ENCODE measurements around the gene SLC23A1.
"Not testable (repeated sequence)": the region's sequence is repeated elsewhere in the genome, so short reads cannot be mapped to it uniquely, and the experiment has no call there.

Gene SLC23A1

GRCh38 chr5:139389701-139390638 is 6.9 kb upstream of the SLC23A1 start, which contains the start of gene MZB1:
Gene MZB1 (minus strand): TSS chr5:139389913. CDS start chr5:139389856, 57 bp downstream.
- peak; percentile 43 to 53 for DNase-seq (ENCODE audit: low read depth in 2 of 2)

- DNase-seq (ENCODE audit: low read depth in 2 of 2) = no peak
Observed at GRCh38 chr5:139388198-139388821, 5.2 kb upstream of the SLC23A1 start.

DNA sequence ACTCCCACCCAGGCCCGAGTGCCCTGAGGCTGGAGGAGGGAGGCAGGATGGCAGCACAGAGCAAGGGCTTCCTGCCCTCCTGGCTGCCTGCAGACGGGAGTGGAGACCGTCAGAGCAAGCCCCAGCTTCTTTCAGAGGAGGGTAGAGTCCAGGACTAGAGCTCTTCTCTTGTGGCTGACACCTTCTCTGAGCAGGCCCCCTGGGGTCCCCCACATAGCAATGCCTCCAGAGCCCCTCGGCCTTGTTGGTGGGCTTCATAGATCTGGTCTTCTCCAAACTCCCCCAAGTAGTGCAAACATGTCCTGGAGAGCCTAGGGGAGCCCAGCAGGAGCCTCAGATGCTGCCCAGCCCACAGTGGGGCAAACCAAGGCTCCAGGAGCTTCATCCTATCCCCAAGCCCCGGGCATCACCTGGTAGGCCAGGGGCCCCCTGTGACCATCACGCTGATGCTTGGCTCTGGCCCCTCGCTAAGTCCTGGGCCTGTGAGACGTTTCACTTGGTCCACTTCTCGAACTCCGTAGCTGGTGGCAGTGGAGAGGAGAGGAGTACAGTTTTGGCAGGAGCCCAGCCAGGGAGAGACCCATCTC is 4.6 kb upstream of the SLC23A1 start:
- DNase-seq (ENCODE audit: low read depth in 2 of 2) = no peak

GRCh38 chr5:139386956-139387355 is 3.9 kb upstream of the SLC23A1 start:
- DNase-seq (ENCODE audit: low read depth in 2 of 2) = not testable (repeated sequence)

DNA sequence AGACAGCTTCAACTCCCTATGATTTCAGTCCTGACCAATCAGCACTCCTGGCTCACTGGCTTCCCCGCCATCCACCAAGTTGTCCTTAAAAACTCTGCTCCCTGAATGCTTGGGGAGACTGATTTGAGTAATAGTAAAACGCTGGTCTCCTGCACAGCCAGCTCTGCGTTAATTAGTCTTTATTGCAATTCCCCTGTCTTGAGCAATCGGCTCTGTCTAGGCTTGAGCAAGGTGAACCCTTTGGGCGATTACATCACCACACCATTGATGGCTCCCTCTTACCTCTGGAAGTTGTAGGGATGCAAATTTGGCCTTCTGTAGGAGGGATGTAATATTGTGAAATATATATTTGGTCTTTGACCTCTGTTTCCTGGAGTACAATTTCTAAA is 2.9 kb upstream of the SLC23A1 start:
- no peak for DNase-seq (ENCODE audit: low read depth in 2 of 2)

- DNase-seq (ENCODE audit: low read depth in 2 of 2) = no peak
Observed at GRCh38 chr5:139385061-139386049, 2.3 kb upstream of the SLC23A1 start.

- DNase-seq (ENCODE audit: low read depth in 2 of 2) = no peak
Observed at GRCh38 chr5:139384591-139385051, 1.5 kb upstream of the SLC23A1 start.

DNA sequence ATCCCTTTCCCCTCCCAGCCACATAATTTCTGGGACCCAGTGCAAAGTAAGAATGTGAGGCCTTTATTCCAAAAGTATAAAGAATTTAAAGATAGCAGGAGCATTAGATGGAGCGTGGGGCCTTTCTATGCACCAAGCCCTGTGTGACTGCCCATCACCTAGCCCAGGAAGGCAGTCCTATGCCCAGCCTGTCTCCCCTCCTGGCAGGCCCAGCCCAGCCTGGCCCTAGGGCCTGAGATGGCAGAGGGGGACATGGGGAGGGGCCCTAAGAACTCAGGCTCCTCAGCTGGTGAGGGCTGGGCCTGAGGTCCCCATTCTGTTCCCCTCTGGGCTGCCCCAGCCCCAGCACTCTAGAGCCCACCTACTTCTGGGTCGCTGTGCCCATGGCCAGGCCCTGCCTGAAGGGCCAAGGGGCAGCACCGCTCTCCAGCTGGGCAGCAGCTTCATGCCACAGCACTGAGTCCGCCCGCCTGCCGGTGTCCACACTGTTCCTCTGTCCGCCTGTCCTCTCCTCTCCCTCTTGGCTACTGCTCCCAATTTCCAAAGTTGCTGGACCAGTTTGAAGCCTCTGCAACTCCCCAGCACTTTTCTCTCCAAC is 995 bp upstream of the SLC23A1 start:
- DNase-seq (ENCODE audit: low read depth in 2 of 2) = no peak

DNA sequence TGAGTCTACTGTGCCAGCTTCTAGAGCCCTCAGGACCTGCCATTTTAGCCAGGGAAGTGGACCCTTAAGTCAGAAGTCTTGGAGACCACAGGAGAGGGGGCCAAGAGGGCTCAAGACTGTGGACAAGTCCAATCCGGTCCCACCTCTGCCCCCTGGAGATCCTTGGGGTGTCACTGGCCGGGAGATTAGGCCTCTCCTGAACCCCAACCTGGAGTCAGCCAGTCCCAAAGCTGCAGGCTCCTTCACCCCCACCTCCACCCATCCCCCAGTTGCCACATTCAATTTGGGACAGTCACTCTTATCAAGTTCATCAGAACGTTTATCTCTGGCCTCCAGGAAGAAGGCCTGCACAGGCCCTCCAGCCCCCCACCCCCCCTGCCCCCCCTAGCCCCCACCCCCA is 290 bp downstream of the SLC23A1 start:
- DNase-seq (ENCODE audit: low read depth in 2 of 2) = no peak

DNA sequence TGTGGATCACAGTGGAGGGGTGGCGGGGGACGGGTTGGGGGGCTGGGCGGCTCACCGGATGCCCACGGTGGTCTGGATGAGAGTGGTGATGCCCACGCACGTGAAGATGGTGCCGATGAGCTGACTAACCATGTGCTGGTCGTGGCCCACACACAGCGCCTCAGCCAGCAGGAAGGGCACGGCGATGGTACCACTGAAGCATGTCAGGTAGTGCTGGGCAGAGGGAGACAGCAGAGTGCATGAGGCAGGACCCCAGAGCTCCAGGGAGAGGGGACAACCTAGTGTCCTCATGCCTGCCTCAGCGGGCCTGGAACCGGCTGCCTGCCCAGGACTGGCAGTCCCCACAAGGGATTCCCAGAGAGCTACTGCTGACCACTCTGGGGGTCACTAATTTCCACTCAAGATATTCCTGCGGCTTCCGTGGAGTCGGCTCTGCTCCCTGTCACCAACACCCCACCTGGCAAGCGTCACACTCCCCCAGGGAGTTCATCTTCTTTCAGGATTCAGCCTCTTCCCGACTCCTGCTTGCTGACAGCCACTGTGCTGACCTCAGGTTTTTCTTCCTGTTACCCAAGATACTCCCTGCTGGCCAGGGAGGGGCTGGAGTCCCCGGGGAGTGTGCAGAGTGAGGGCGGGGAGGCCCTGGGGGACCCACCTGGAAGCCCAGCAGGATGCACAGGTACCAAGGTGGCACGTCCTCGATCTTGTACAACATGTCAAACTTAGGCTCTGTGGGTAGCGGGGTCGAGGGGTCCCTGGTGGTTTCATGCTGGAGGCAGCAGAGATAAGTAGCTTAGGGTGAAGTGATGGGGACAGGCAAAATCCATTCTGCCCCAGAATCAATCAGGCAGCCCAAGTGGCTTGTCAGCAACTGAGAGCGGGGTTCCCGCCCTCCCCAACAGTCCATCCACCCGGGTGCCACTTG is 998 bp downstream of the SLC23A1 start:
- no peak for DNase-seq (ENCODE audit: low read depth in 2 of 2)

DNA sequence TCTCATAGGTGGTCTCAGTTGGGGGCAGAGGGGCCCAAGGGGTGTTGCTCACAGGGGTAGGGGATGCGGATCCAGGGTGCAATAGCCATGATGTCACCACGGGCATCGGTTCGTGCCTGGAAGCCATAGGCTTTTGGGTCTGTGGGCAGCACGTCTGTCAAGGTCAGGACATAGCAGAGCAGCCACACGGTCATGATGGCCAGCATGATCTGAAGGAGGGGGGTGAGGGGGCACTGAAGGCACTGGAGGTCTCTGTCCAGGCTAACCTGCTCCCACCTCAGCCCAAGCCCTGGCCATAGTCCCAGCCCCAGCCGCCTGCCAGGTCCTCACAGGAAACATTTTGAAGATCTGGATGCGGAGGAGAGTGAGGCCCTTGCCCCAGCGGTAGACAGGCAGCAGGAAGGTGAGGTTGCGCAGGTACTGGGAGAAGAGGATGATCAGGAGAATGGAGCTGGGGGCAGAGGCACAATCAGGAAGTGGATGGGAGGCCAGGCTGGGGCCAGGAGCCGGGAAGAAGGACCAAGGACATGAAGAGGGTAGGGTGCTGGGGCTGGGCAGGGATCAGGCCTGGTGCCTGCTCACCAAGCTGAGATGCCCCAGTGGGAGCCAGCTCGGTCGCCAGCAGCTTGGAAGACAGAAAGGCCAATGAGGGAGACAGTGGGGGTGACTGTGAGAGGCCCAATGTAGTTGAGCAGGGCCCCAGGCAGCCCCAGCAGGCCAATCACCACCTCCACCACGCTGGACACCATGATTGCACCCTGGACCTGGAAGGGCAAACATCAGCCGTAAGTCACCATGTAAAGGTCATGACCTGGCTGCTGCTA is 3.3 kb downstream of the SLC23A1 start:
- no peak for DNase-seq (ENCODE audit: low read depth in 2 of 2)

DNA sequence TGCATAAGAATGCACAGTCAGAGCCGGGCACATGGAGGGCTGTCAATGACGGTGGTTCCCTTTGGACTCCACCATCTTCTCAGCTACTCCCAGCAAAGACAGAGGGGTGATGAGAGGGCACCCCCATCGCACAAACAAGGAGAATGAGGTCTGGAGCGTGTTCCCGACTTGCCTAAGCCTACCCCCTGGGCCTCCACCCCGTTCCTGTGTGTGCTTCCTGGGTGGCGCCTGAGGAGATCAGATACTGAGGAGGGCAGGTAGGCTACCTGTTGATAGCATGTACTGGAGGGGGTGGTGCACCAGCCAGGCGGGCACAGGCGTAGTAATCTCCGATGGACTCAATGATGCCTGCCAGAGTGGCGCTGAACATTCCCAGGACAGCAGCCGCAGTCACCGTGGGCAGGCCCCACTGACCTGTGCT is 4.1 kb downstream of the SLC23A1 start:
- DNase-seq (ENCODE audit: low read depth in 2 of 2) = no peak

DNA sequence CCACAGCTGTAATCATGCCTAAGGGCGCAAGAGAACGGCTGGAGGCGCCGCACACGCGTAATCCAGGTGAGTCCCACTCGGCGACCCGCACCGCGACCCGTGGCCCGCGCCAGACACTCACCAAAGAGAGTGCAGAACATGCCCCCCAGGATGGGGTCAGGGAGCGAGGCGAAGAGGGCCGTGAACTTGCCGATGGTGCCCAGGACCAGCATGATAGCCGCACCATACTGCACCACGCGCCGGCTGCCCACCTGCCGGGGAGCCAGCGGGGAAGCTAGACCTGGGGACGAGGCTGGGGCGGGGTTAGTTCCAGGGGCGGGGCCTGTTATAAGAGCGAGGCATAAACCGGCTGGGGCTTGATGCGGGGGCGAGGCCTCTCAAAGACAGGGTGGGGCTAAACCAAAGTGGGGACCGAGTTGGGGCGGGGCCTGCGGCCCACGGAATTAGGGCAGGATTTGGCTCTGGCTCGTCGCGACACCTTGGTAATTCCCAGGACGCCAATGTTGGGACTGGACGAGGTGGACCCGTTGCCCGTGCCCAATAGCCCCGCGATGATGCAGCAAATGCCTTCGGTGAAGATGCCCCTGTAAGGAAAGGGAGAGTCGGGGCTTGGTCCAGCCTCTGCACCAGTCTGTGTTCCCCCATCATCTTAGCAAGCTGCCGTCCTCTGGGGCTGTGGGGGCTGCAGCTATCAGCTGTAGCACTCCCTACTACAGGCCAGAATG is 4.8 kb downstream of the SLC23A1 start:
- no peak for DNase-seq (ENCODE audit: low read depth in 2 of 2)

- DNase-seq (ENCODE audit: low read depth in 2 of 2) = no peak
Observed at GRCh38 chr5:139377226-139377625, 5.9 kb downstream of the SLC23A1 start.

- DNase-seq (ENCODE audit: low read depth in 2 of 2) = no peak
Observed at GRCh38 chr5:139376364-139376763, 6.7 kb downstream of the SLC23A1 start.

- DNase-seq (ENCODE audit: low read depth in 2 of 2) = no peak
Observed at GRCh38 chr5:139374909-139375308, 8.2 kb downstream of the SLC23A1 start.

- no peak for DNase-seq (ENCODE audit: low read depth in 2 of 2)
Observed at GRCh38 chr5:139371482-139372435, 11.3 kb downstream of the SLC23A1 start.

Measured in activated CD8-positive, alpha-beta memory T cell treated with anti-CD3 and anti-CD28 coated beads for 4 hours (primary cell).